Left hindlimb (tissue), 1 donor: ENCODE data around the gene SMIM11.
"Not testable (repeated sequence)": the region's sequence is repeated elsewhere in the genome, so short reads cannot be mapped to it uniquely, and the experiment has no call there.

ENCODE experiments used
- DNase-seq: peaks from one replicate; pipeline ENCODE4 v3.0.0-alpha.2; 2018

Gene SMIM11

DNA sequence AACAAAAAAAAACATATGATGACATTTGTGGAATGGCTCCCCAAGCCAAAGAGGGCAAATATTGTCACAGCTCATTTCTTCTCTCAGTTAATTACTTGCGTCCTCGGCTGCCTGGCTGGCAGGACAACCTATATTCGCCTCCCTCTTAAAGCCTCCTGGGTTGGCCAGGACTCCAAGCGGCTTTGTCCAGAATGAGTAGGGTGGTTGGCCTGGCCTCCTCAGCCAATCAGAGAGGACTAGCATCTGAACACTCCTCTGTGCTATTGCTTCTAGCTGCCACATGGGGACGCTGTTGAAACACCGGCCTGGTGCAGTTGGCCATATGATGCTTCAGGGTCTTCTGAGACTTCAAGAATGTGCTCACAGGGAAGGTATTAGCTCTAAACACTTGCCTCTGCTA, 53.1 kb downstream of the SMIM11 start:
- not testable (repeated sequence) for DNase-seq

DNA sequence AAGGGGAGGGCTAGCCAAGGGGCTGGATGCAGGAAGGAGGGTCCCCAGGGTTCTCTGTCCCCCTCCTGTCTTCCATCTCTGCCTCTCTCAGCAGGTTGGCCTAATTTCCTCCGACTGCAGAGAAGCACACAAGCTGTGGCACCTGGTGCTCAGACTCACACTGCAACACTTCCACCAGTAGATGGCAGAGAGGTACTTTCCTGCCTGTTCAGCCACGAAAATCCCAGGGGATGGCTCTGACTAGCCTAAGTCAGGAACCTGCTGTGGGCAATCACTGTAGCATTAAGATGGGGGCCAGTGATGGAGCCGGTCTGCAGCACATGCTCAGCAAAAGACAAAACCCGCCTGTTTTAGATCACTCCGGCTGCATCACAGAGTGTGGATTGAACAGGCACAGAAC, 54.4 kb downstream of the SMIM11 start:
- not testable (repeated sequence) for DNase-seq
